ENCODE results near the gene RAB11FIP4. TPM values are rescaled to one million over a fixed set of nuclear protein-coding genes. Genes with fewer than 3 reads are reported as not detected.

RAB11FIP4 gene
- total and polyA plus RNA-seq, 2 donors (not counting 3 experiments of a cell fraction or from before 2014, with no cell fraction given), result 0.08 to 0.38 TPM

GRCh38 chr17:31494259-31495021, 103.0 kb downstream of the RAB11FIP4 start:
- POLR2A ChIA-PET, result no interaction called here
- H3K27ac ChIP-seq (ENCODE audit: insufficient read depth, low read depth, low read length), result no peak overlapping the region
- H3K4me1 ChIP-seq (ENCODE audit: control insufficient read depth, extremely low read depth, insufficient read depth, low read length), result no peaks in the 10 kb centered on the region
- no peak overlapping the region for H3K4me3 ChIP-seq (replicated peaks in 1 of 3; ENCODE audit: insufficient read depth in 1 of 3, low read depth in 1 of 3, low read length in 3 of 3)
- H3K4me2 ChIP-seq (ENCODE audit: insufficient read depth, low read length), result no peak overlapping the region
- no peak for FAIRE-seq
- H4K20me1 ChIP-seq (replicated peaks; ENCODE audit: control insufficient read depth, extremely low read depth, insufficient read depth, low read length), result no peaks in the 10 kb centered on the region
- no peak overlapping the region for H3K9ac ChIP-seq (replicated peaks; ENCODE audit: extremely low read depth, insufficient read depth, low read length)
- no peak for DNase-seq (ENCODE audit: low read depth, low spot score)
- H3K27me3 ChIP-seq (ENCODE audit: control insufficient read depth in 2 of 2, insufficient read depth in 2 of 2, low read length in 2 of 2), result peaks cover 16 to 22% of the 10 kb centered on the region in 2 experiments
- no peaks in the 10 kb centered on the region for H3K9me3 ChIP-seq (replicated peaks; ENCODE audit: control insufficient read depth, insufficient read depth, low read length)
- dilution Hi-C loops (cut with MboI; ENCODE audit: extremely low pct_ligation_motif_present, low sequenced_read_pairs), result no loop called here
- no peak overlapping the region for H2AFZ ChIP-seq (ENCODE audit: low read depth, low read length)
- H3K79me2 ChIP-seq (ENCODE audit: control insufficient read depth, insufficient read depth, low read length), result no peaks in the 10 kb centered on the region
- H3K36me3 ChIP-seq (ENCODE audit: control insufficient read depth in 2 of 2, extremely low read depth in 1 of 2, insufficient read depth in 2 of 2, low read length in 2 of 2), result no peaks in the 10 kb centered on the region
- intact Hi-C loops (cut with micrococcal nuclease), result no loop called here
- no peaks in the 10 kb centered on the region for H3K9me1 ChIP-seq (replicated peaks; ENCODE audit: control insufficient read depth, extremely low read depth, insufficient read depth, low read length)
- TF ChIP-seq CTCF (IDR thresholded peaks at IDR 0.05; ENCODE audit: extremely low read depth in 1 of 2, insufficient read depth in 1 of 2, low read depth in 1 of 2, low read length in 2 of 2) (no peak), EZH2 (IDR thresholded peaks at IDR 0.05; ENCODE audit: borderline replicate concordance, low read depth, low read length, severe bottlenecking) (no peak), MAX (IDR thresholded peaks at IDR 0.05; ENCODE audit: insufficient read depth, insufficient read length) (no peak), POLR2A (IDR thresholded peaks at IDR 0.05; ENCODE audit: low read depth, low read length) (no peak), FOS (IDR thresholded peaks at IDR 0.05; ENCODE audit: borderline replicate concordance, insufficient read depth, low read length) (no peak), JUN (IDR thresholded peaks at IDR 0.05; ENCODE audit: borderline replicate concordance, insufficient read depth, insufficient read length, low read depth) (no peak), POLR2AphosphoS5 (IDR thresholded peaks at IDR 0.05; ENCODE audit: insufficient read depth, low read depth, low read length) (no peak), GATA2 (IDR thresholded peaks at IDR 0.05; ENCODE audit: insufficient read depth, insufficient read length, low read depth, low read length) (no peak), MYC (IDR thresholded peaks at IDR 0.05; ENCODE audit: low read depth, low read length) (no peak)
- BruUV-seq (replicated peaks), result no TSS peak
- CTCF ChIA-PET, result interaction anchor here (0.8 kb wide), 1 partner anchor 10 kb away, joined by 3 read pairs; no protein-coding TSS in a partner anchor
